Brain microvascular endothelial cell (primary cell): ENCODE results near the gene ZDHHC5.

Experiments used
- DNase-seq: peaks from one replicate; pipeline ENCODE4 v3.0.0-alpha.2; 2020
- H3K27ac ChIP-seq: fragments of 250-450 bp; sonication (Bioruptor Pico); 2 replicates; pipeline ENCODE4 v1.5.1; 2020; ENCODE audit warnings: mild to moderate bottlenecking, moderate library complexity
- H3K27me3 ChIP-seq: fragments of 250-450 bp; sonication (Bioruptor Pico); replicated peaks from 2 replicates; pipeline ENCODE4 v1.5.1; 2020; ENCODE audit warnings: mild to moderate bottlenecking
- H3K36me3 ChIP-seq: fragments of 250-450 bp; sonication (Bioruptor Pico); replicated peaks from 2 replicates; pipeline ENCODE4 v1.5.1; 2020; ENCODE audit warnings: mild to moderate bottlenecking
- H3K4me3 ChIP-seq: 2 replicates; pipeline ENCODE4 v1.5.1; 2011; ENCODE audit warnings: low read depth, mild to moderate bottlenecking, control low read depth, low read length, moderate library complexity
- CTCF ChIP-seq: IDR thresholded peaks from 2 replicates; pipeline ENCODE4 v1.5.1; 2011; ENCODE audit warnings: low read depth, mild to moderate bottlenecking, moderate library complexity, low read length, control low read depth, inconsistent platforms; ENCODE audit errors: missing control alignments
- in situ Hi-C: cut with HindIII; loops from 2 replicates; pipeline ENCODE4 v1.10.0; 2017; ENCODE audit warnings: low sequenced_read_pairs, low pct_ligation_motif_present

Gene ZDHHC5

GRCh38 chr11:57735619-57736298, 67.8 kb downstream of the ZDHHC5 start:
- peaks cover 13% of the 10 kb centered on the region for H3K36me3 ChIP-seq
- TF ChIP-seq CTCF = no peak
- no peaks in the 10 kb centered on the region for H3K27me3 ChIP-seq
- H3K4me3 ChIP-seq = no peak overlapping the region
- in situ Hi-C loops = no loop called here
- H3K27ac ChIP-seq = no peak overlapping the region
- DNase-seq = no peak

- in situ Hi-C loops = no loop called here
- no peaks in the 10 kb centered on the region for H3K27me3 ChIP-seq
- peaks cover 37% of the 10 kb centered on the region for H3K36me3 ChIP-seq
These were observed 73.5 kb downstream of the ZDHHC5 start, which contains the start of gene SELENOH for GRCh38 chr11:57741132-57742086. Gene SELENOH, plus strand, starts transcription at chr11:57741491. Its CDS starts 105 bp downstream, at chr11:57741596.

GRCh38 chr11:57742087-57742452, 74.2 kb downstream of the ZDHHC5 start:
- Histone ChIP-seq H3K27me3 (no peaks in the 10 kb centered on the region), H3K27ac (peak overlapping the region; percentile 74), H3K36me3 (peaks cover 37% of the 10 kb centered on the region), H3K4me3 (peak overlapping the region; percentile 92)
- in situ Hi-C loops = no loop called here
- no peak for TF ChIP-seq CTCF
- no peak for DNase-seq

More at GRCh38 chr11:57741132-57742086, 73.5 kb downstream of the ZDHHC5 start, which contains the start of gene SELENOH:
- peak within 1 kb of the TSS; percentile 92 for H3K4me3 ChIP-seq
- DNase-seq = peak; percentile 97
- no peak for TF ChIP-seq CTCF
- H3K27ac ChIP-seq = peak within 1 kb of the TSS; percentile 74

GRCh38 chr11:57744357-57744756, 76.4 kb downstream of the ZDHHC5 start:
- Histone ChIP-seq H3K27me3 (no peaks in the 10 kb centered on the region), H3K36me3 (peaks cover 27% of the 10 kb centered on the region), H3K27ac (no peak overlapping the region), H3K4me3 (no peak overlapping the region)
- in situ Hi-C loops = no loop called here
- no peak for DNase-seq
- no peak for TF ChIP-seq CTCF

GRCh38 chr11:57745206-57745605, 77.3 kb downstream of the ZDHHC5 start:
- no peaks in the 10 kb centered on the region for H3K27me3 ChIP-seq
- in situ Hi-C loops = no loop called here

More at GRCh38 chr11:57745206-57745605, 77.3 kb downstream of the ZDHHC5 start:
- Histone ChIP-seq H3K36me3 (peaks cover 27% of the 10 kb centered on the region), H3K4me3 (no peak overlapping the region), H3K27ac (no peak overlapping the region)
- no peak for DNase-seq
- TF ChIP-seq CTCF = no peak
